OCI-LY7 (cell line): ENCODE measurements around the gene KCNMA1. TPM values are rescaled to one million over a fixed set of nuclear protein-coding genes. Genes with fewer than 3 reads are reported as not detected.

Source experiments
- BruUV-seq: library from RNA; stranded (reverse); fragments of 400-500 nt; replicated peaks from 2 replicates; lab custom pipeline; 2021; lab: Mats Ljungman, UMichigan
- CTCF ChIA-PET: fragments of 300-600 bp; sonication (Branson Sonifier 250); formaldehyde crosslinking; loops from one replicate; lab custom pipeline; 2022; ENCODE audit warnings: antibody characterized with exemption; ENCODE audit not compliant: unreplicated experiment; lab: Charles Lee
- POLR2A ChIA-PET: fragments of 300-600 bp; sonication (Branson Sonifier 250); formaldehyde crosslinking; loops from one replicate; lab custom pipeline; 2022; ENCODE audit warnings: antibody characterized with exemption; lab: Charles Lee
- DNase-seq: peaks from one replicate; pipeline ENCODE4 v3.0.0-alpha.2; 2015; ENCODE audit warnings: low spot score
- H2AFZ ChIP-seq: fragments of 200-600 bp; sonication (generic), shearing (Covaris generic); 2 replicates; pipeline ENCODE4 v1.6.1; 2014; ENCODE audit warnings: mild to moderate bottlenecking, antibody characterized with exemption, low read length, moderate library complexity
- H3K27ac ChIP-seq: fragments of 200-600 bp; sonication (generic); 2 replicates; pipeline ENCODE4 v1.5.1; 2014; ENCODE audit warnings: mixed run types, low read depth, mild to moderate bottlenecking, moderate library complexity, low read length, inconsistent platforms; ENCODE audit not compliant: poor library complexity, severe bottlenecking
- H3K36me3 ChIP-seq: fragments of 200-600 bp; sonication (generic); 2 replicates; pipeline ENCODE4 v1.6.1; 2014; ENCODE audit warnings: mild to moderate bottlenecking, antibody characterized with exemption, low read length, moderate library complexity, mixed read lengths; ENCODE audit not compliant: insufficient read depth
- H3K4me1 ChIP-seq: fragments of 200-600 bp; sonication (generic); 2 replicates; pipeline ENCODE4 v1.5.1; 2014; ENCODE audit warnings: mild to moderate bottlenecking, low read length; ENCODE audit not compliant: insufficient read depth, poor library complexity, severe bottlenecking
- H3K4me2 ChIP-seq: fragments of 200-600 bp; sonication (generic); 2 replicates; pipeline ENCODE4 v1.6.1; 2014; ENCODE audit warnings: mild to moderate bottlenecking, low read length
- H3K4me3 ChIP-seq: fragments of 200-600 bp; sonication (generic); 2 replicates; pipeline ENCODE4 v1.5.1; 2014; ENCODE audit warnings: mild to moderate bottlenecking, low read depth, low read length; ENCODE audit not compliant: poor library complexity, severe bottlenecking
- H3K79me2 ChIP-seq: fragments of 200-600 bp; sonication (generic); 2 replicates; pipeline ENCODE4 v1.6.1; 2016; ENCODE audit warnings: low read depth, mild to moderate bottlenecking, low read length, moderate library complexity, mixed read lengths; ENCODE audit not compliant: insufficient read depth
- H3K9me2 ChIP-seq: fragments of 200-600 bp; sonication (generic); 2 replicates; pipeline ENCODE4 v1.6.1; 2016; ENCODE audit warnings: mild to moderate bottlenecking, low read length, mixed read lengths; ENCODE audit not compliant: insufficient read depth
- H3K9me3 ChIP-seq: fragments of 200-600 bp; sonication (generic); 2 replicates; pipeline ENCODE4 v1.6.1; 2014; ENCODE audit warnings: mild to moderate bottlenecking, mixed run types, low read length, mixed read lengths
- H4K20me1 ChIP-seq: fragments of 200-600 bp; sonication (generic); 2 replicates; pipeline ENCODE4 v1.6.1; 2014; ENCODE audit warnings: mild to moderate bottlenecking, antibody characterized with exemption, low read length, moderate library complexity, mixed read lengths; ENCODE audit not compliant: insufficient read depth
- EZH2phosphoT487 ChIP-seq: fragments of 200-600 bp; sonication (generic); IDR thresholded peaks from 2 replicates; pipeline ENCODE4 v1.6.1; 2018; ENCODE audit warnings: low read depth, borderline replicate concordance, mild to moderate bottlenecking, mixed run types, antibody characterized with exemption, low read length, moderate library complexity, mixed read lengths
- intact Hi-C: fragments of 100-400 bp; cut with micrococcal nuclease; formaldehyde crosslinking; loops from one replicate; pipeline ENCODE4 v1.10.0; 2022; ENCODE audit not compliant: unreplicated experiment
- total RNA-seq, 2 experiments: library from RNA; depleted of rRNA in 1 of 2; stranded (reverse); fragments of >200 nt in 1 of 2; shearing (Covaris generic) in 1 of 2; gene quantifications; 2 replicates each; pipeline ENCODE4 v1.2.3, GENCODE V29; 2014 to 2022
- TF ChIP-seq, protein P1 (sequence below): fragments of 200-600 bp; sonication (generic); conservative IDR thresholded peaks from 2 replicates; pipeline ENCODE4 v1.5.1; 2014; ENCODE audit warnings: mild to moderate bottlenecking, antibody characterized with exemption, low read length, moderate library complexity, mixed read lengths

Gene KCNMA1
- total RNA-seq, 2 experiments from 2014 or later: not detected

GRCh38 chr10:77500754-77501151 lies 136.9 kb downstream of the KCNMA1 start:
- no peaks in the 10 kb centered on the region for H3K79me2 ChIP-seq
- no peak for DNase-seq
- TF ChIP-seq, protein P1, sequence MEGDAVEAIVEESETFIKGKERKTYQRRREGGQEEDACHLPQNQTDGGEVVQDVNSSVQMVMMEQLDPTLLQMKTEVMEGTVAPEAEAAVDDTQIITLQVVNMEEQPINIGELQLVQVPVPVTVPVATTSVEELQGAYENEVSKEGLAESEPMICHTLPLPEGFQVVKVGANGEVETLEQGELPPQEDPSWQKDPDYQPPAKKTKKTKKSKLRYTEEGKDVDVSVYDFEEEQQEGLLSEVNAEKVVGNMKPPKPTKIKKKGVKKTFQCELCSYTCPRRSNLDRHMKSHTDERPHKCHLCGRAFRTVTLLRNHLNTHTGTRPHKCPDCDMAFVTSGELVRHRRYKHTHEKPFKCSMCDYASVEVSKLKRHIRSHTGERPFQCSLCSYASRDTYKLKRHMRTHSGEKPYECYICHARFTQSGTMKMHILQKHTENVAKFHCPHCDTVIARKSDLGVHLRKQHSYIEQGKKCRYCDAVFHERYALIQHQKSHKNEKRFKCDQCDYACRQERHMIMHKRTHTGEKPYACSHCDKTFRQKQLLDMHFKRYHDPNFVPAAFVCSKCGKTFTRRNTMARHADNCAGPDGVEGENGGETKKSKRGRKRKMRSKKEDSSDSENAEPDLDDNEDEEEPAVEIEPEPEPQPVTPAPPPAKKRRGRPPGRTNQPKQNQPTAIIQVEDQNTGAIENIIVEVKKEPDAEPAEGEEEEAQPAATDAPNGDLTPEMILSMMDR: no peak
- no peak for TF ChIP-seq EZH2phosphoT487
- H3K4me2 ChIP-seq: no peak overlapping the region
- no TSS peak for BruUV-seq
- H3K36me3 ChIP-seq: no peaks in the 10 kb centered on the region
- H3K9me3 ChIP-seq: no peaks in the 10 kb centered on the region
- H2AFZ ChIP-seq: no peak overlapping the region
- no peak overlapping the region for H3K27ac ChIP-seq
- POLR2A ChIA-PET: no interaction called here
- H3K4me1 ChIP-seq: no peaks in the 10 kb centered on the region
- no peaks in the 10 kb centered on the region for H3K9me2 ChIP-seq
- no peaks in the 10 kb centered on the region for H4K20me1 ChIP-seq
- intact Hi-C loops: no loop called here
- CTCF ChIA-PET: no interaction called here
- no peak overlapping the region for H3K4me3 ChIP-seq

DNA sequence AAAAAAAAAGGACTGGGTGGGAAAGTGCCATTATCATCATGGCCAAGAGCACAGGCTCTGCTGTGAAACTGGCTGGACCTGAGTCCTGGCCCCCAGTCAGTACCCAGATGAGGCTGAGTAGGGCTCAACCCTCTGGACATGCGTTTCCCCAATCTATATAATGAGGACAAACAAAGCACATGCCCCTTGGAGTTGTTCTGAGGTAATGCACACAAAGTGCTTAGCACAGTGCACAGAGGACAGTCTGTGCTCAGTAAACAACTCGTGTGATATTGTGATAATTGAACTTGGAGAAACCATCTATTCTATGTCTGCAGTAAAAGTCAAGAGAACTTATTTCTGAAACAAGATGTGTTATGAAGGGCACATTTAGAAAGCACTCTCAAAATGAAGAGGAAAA lies 138.8 kb downstream of the KCNMA1 start:
- intact Hi-C loops: no loop called here
- Histone ChIP-seq H3K4me3 (no peak overlapping the region), H3K27ac (no peak overlapping the region), H3K36me3 (no peaks in the 10 kb centered on the region), H3K9me3 (no peaks in the 10 kb centered on the region), H2AFZ (no peak overlapping the region), H3K79me2 (no peaks in the 10 kb centered on the region), H3K4me1 (no peaks in the 10 kb centered on the region), H4K20me1 (no peaks in the 10 kb centered on the region), H3K9me2 (no peaks in the 10 kb centered on the region), H3K4me2 (no peak overlapping the region)
- ChIA-PET POLR2A (no interaction called here), CTCF (no interaction called here)
- BruUV-seq: no TSS peak
- TF ChIP-seq, protein P1: no peak
- TF ChIP-seq EZH2phosphoT487: no peak
- no peak for DNase-seq

- Histone ChIP-seq H3K4me2 (no peak overlapping the region), H4K20me1 (no peaks in the 10 kb centered on the region), H2AFZ (no peak overlapping the region), H3K9me2 (no peaks in the 10 kb centered on the region), H3K4me3 (no peak overlapping the region), H3K9me3 (no peaks in the 10 kb centered on the region), H3K27ac (no peak overlapping the region), H3K36me3 (no peaks in the 10 kb centered on the region), H3K79me2 (no peaks in the 10 kb centered on the region), H3K4me1 (no peaks in the 10 kb centered on the region)
- intact Hi-C loops: no loop called here
- TF ChIP-seq, protein P1: no peak
- TF ChIP-seq EZH2phosphoT487: no peak
- DNase-seq: no peak
- POLR2A ChIA-PET: no interaction called here
- BruUV-seq: no TSS peak
- CTCF ChIA-PET: no interaction called here
Measured at GRCh38 chr10:77498210-77498609, 139.4 kb downstream of the KCNMA1 start.
